HAP-1 (cell line): ENCODE measurements around the gene RNF44.

Source experiments
- DNase-seq, 2 experiments: peaks; one replicate each; pipeline ENCODE4 v3.0.0-alpha.2; 2016 to 2020; ENCODE audit warnings: low spot score in 2 of 2
- H3K27me3 ChIP-seq: fragments of 250-450 bp; sonication (Bioruptor Pico); 2 replicates; pipeline ENCODE4 v1.5.1; 2020; ENCODE audit warnings: low read depth, mild to moderate bottlenecking, moderate library complexity
- H3K36me3 ChIP-seq: fragments of 250-450 bp; sonication (Bioruptor Pico); replicated peaks from 2 replicates; pipeline ENCODE4 v1.5.1; 2020; ENCODE audit warnings: mild to moderate bottlenecking
- H3K4me1 ChIP-seq: fragments of 250-450 bp; sonication (Bioruptor Pico); 2 replicates; pipeline ENCODE4 v1.5.1; 2020; ENCODE audit warnings: mild to moderate bottlenecking
- H3K4me3 ChIP-seq: fragments of 250-450 bp; sonication (Bioruptor Pico); 2 replicates; pipeline ENCODE4 v1.5.1; 2020; ENCODE audit warnings: mild to moderate bottlenecking, moderate library complexity
- H3K9me3 ChIP-seq: fragments of 250-450 bp; sonication (Bioruptor Pico); 2 replicates; pipeline ENCODE4 v1.5.1; 2020; ENCODE audit warnings: mild to moderate bottlenecking, moderate library complexity
- in situ Hi-C: fragments of 300-500 bp; cut with MboI; formaldehyde crosslinking; loops from 3 replicates; pipeline ENCODE4 v1.14.3; 2020; ENCODE audit warnings: low sequenced_read_pairs, inconsistent platforms, mixed read lengths

Gene RNF44

GRCh38 chr5:176528761-176529115, 8.5 kb downstream of the RNF44 start:
- in situ Hi-C loops = no loop called here
- no peaks in the 10 kb centered on the region for H3K9me3 ChIP-seq
- H3K4me1 ChIP-seq = peaks cover 4% of the 10 kb centered on the region; the same call in 1 of the 2 replicates
- DNase-seq = no peak
- H3K4me3 ChIP-seq = no peak overlapping the region
- peaks cover 35% of the 10 kb centered on the region for H3K36me3 ChIP-seq
- no peaks in the 10 kb centered on the region for H3K27me3 ChIP-seq

GRCh38 chr5:176528301-176528700, 8.9 kb downstream of the RNF44 start:
- Histone ChIP-seq H3K4me3 (no peak overlapping the region), H3K9me3 (no peaks in the 10 kb centered on the region), H3K27me3 (no peaks in the 10 kb centered on the region), H3K4me1 (0 out of 2 replicates have a peak, but pooled peaks cover under 1% of the 10 kb centered on the region), H3K36me3 (peaks cover 35% of the 10 kb centered on the region)
- in situ Hi-C loops = no loop called here
- no peak for DNase-seq

GRCh38 chr5:176527246-176528222, 9.7 kb downstream of the RNF44 start:
- H3K4me3 ChIP-seq = no peak overlapping the region
- H3K4me1 ChIP-seq = no peaks in the 10 kb centered on the region

GRCh38 chr5:176526462-176526861, 10.7 kb downstream of the RNF44 start:
- in situ Hi-C loops = no loop called here
- H3K4me1 ChIP-seq = no peaks in the 10 kb centered on the region
- no peak overlapping the region for H3K4me3 ChIP-seq
- DNase-seq = no peak
- H3K27me3 ChIP-seq = no peaks in the 10 kb centered on the region
- peaks cover 28% of the 10 kb centered on the region for H3K36me3 ChIP-seq
- H3K9me3 ChIP-seq = no peaks in the 10 kb centered on the region

More at GRCh38 chr5:176527246-176528222, 9.7 kb downstream of the RNF44 start:
- in situ Hi-C loops = no loop called here
- no peak for DNase-seq
- no peaks in the 10 kb centered on the region for H3K9me3 ChIP-seq
- H3K36me3 ChIP-seq = peaks cover 35% of the 10 kb centered on the region
- H3K27me3 ChIP-seq = no peaks in the 10 kb centered on the region

GRCh38 chr5:176525677-176526076, 11.5 kb downstream of the RNF44 start:
- in situ Hi-C loops = no loop called here

GRCh38 chr5:176524987-176525386, 12.2 kb downstream of the RNF44 start:
- Histone ChIP-seq H3K27me3 (no peaks in the 10 kb centered on the region), H3K36me3 (peaks cover 22% of the 10 kb centered on the region), H3K4me1 (no peaks in the 10 kb centered on the region), H3K9me3 (no peaks in the 10 kb centered on the region), H3K4me3 (no peak overlapping the region)
- in situ Hi-C loops = no loop called here
- DNase-seq = no peak

More at GRCh38 chr5:176525677-176526076, 11.5 kb downstream of the RNF44 start:
- Histone ChIP-seq H3K27me3 (no peaks in the 10 kb centered on the region), H3K36me3 (peaks cover 22% of the 10 kb centered on the region), H3K4me3 (no peak overlapping the region), H3K9me3 (no peaks in the 10 kb centered on the region), H3K4me1 (no peaks in the 10 kb centered on the region)
- DNase-seq = no peak

GRCh38 chr5:176524138-176524537, 13.1 kb downstream of the RNF44 start:
- no peaks in the 10 kb centered on the region for H3K27me3 ChIP-seq
- H3K4me3 ChIP-seq = no peak overlapping the region
- DNase-seq = no peak
- peaks cover 15% of the 10 kb centered on the region for H3K36me3 ChIP-seq
- H3K4me1 ChIP-seq = no peaks in the 10 kb centered on the region
- no peaks in the 10 kb centered on the region for H3K9me3 ChIP-seq
- in situ Hi-C loops = no loop called here

- H3K4me3 ChIP-seq = no peak overlapping the region
- H3K4me1 ChIP-seq = no peaks in the 10 kb centered on the region
- H3K9me3 ChIP-seq = no peaks in the 10 kb centered on the region
- no peaks in the 10 kb centered on the region for H3K36me3 ChIP-seq
- in situ Hi-C loops = no loop called here
- DNase-seq = no peak
- H3K27me3 ChIP-seq = no peaks in the 10 kb centered on the region
Measured at GRCh38 chr5:176521699-176522263, 15.4 kb downstream of the RNF44 start.

GRCh38 chr5:176521286-176521685, 15.9 kb downstream of the RNF44 start:
- no peaks in the 10 kb centered on the region for H3K27me3 ChIP-seq
- no peaks in the 10 kb centered on the region for H3K4me1 ChIP-seq
- no peaks in the 10 kb centered on the region for H3K9me3 ChIP-seq
- in situ Hi-C loops = no loop called here
- DNase-seq = no peak
- H3K36me3 ChIP-seq = no peaks in the 10 kb centered on the region
- H3K4me3 ChIP-seq = no peak overlapping the region

- no peaks in the 10 kb centered on the region for H3K9me3 ChIP-seq
- no peaks in the 10 kb centered on the region for H3K4me1 ChIP-seq
- H3K4me3 ChIP-seq = no peak overlapping the region
- in situ Hi-C loops = no loop called here
- H3K27me3 ChIP-seq = no peaks in the 10 kb centered on the region
- H3K36me3 ChIP-seq = no peaks in the 10 kb centered on the region
- no peak for DNase-seq
Measured at GRCh38 chr5:176519810-176520720, 17.1 kb downstream of the RNF44 start.

GRCh38 chr5:176517053-176517661, 20.0 kb downstream of the RNF44 start:
- Histone ChIP-seq H3K4me3 (no peak overlapping the region), H3K9me3 (no peaks in the 10 kb centered on the region), H3K27me3 (no peaks in the 10 kb centered on the region), H3K36me3 (no peaks in the 10 kb centered on the region), H3K4me1 (no peaks in the 10 kb centered on the region)
- DNase-seq = no peak
- in situ Hi-C loops = no loop called here

- Histone ChIP-seq H3K9me3 (no peaks in the 10 kb centered on the region), H3K36me3 (no peaks in the 10 kb centered on the region), H3K4me3 (no peak overlapping the region), H3K27me3 (no peaks in the 10 kb centered on the region), H3K4me1 (no peaks in the 10 kb centered on the region)
- in situ Hi-C loops = no loop called here
- DNase-seq = no peak
Measured at GRCh38 chr5:176515396-176515795, 21.8 kb downstream of the RNF44 start.

GRCh38 chr5:176514244-176514950, 22.8 kb downstream of the RNF44 start:
- Histone ChIP-seq H3K4me1 (no peaks in the 10 kb centered on the region), H3K9me3 (no peaks in the 10 kb centered on the region), H3K27me3 (no peaks in the 10 kb centered on the region), H3K4me3 (no peak overlapping the region), H3K36me3 (no peaks in the 10 kb centered on the region; the same call in 1 of the 2 replicates)
- DNase-seq = no peak
- in situ Hi-C loops = no loop called here
